Liver (tissue), 3 donors: ENCODE measurements around the gene KCNMA1.

Experiments
- ATF3 ChIP-seq: IDR thresholded peaks from 2 replicates; pipeline ENCODE4 v1.6.1; 2016; ENCODE audit warnings: antibody characterized with exemption
- CTCF ChIP-seq: fragments of 150-350 bp; IDR thresholded peaks from 2 replicates; pipeline ENCODE4 v1.5.1; 2017; ENCODE audit warnings: improper control_type of control experiment, low read depth, low read length; ENCODE audit not compliant: missing input control
- FOXA1 ChIP-seq: IDR thresholded peaks from 2 replicates; pipeline ENCODE4 v1.6.1; 2016; ENCODE audit warnings: antibody characterized with exemption
- GABPA ChIP-seq, 2 donors: IDR thresholded peaks in 1 of 2; conservative IDR thresholded peaks in 1 of 2; 2 replicates each; pipeline ENCODE4 v1.6.1; 2016; ENCODE audit warnings: antibody characterized with exemption in 2 of 2, mild to moderate bottlenecking in 1 of 2, moderate library complexity in 1 of 2
- HNF4G ChIP-seq: IDR thresholded peaks from 2 replicates; pipeline ENCODE4 v1.6.1; 2016; ENCODE audit warnings: antibody characterized with exemption
- JUND ChIP-seq, 2 donors: IDR thresholded peaks; 2 replicates each; pipeline ENCODE4 v1.6.1; 2016; ENCODE audit warnings: antibody characterized with exemption in 2 of 2
- MAX ChIP-seq: IDR thresholded peaks from 2 replicates; pipeline ENCODE4 v1.6.1; 2016; ENCODE audit warnings: antibody characterized with exemption
- RAD21 ChIP-seq, 2 donors: IDR thresholded peaks; 2 replicates each; pipeline ENCODE4 v1.6.1; 2016; ENCODE audit warnings: antibody characterized with exemption in 2 of 2, mild to moderate bottlenecking in 2 of 2
- REST ChIP-seq: IDR thresholded peaks from 2 replicates; pipeline ENCODE4 v1.6.1; 2016; ENCODE audit warnings: antibody characterized with exemption, mild to moderate bottlenecking
- SP1 ChIP-seq: IDR thresholded peaks from 2 replicates; pipeline ENCODE4 v1.6.1; 2018; ENCODE audit warnings: antibody characterized with exemption, mild to moderate bottlenecking
- TAF1 ChIP-seq: conservative IDR thresholded peaks from 2 replicates; pipeline ENCODE4 v1.6.1; 2016; ENCODE audit warnings: antibody characterized with exemption, mild to moderate bottlenecking
- ZBTB33 ChIP-seq: IDR thresholded peaks from 2 replicates; pipeline ENCODE4 v1.6.1; 2016; ENCODE audit warnings: antibody characterized with exemption
- donor health status: healthy.
- donor health status: healthy.

- TF ChIP-seq CTCF (no peak), MAX (no peak), ATF3 (no peak), FOXA1 (no peak), TAF1 (no peak), JUND (IDR thresholded peaks at IDR 0.05) (no peak), SP1 (no peak), GABPA (IDR thresholded peaks at IDR 0.05 in 1 of 2, conservative IDR thresholded peaks at IDR 0.05 in 1 of 2) (no peak), HNF4G (no peak), REST (no peak), ZBTB33 (no peak), RAD21 (IDR thresholded peaks at IDR 0.05) (no peak)
Measured at GRCh38 chr10:77162697-77163096, 474.9 kb downstream of the KCNMA1 start.
